Measurements from ENCODE around the gene ACBD6.

The ACBD6 gene

GRCh38 chr1:180264595-180264994 is 237.8 kb downstream of the ACBD6 start:
- Histone ChIP-seq H3K4me1 (ENCODE audit: control insufficient read depth in 1 of 2, insufficient read depth in 2 of 2, low read length in 2 of 2) (no peaks in the 10 kb centered on the region), H3K4me3 (ENCODE audit: low read depth in 1 of 2, low read length in 2 of 2) (no peak overlapping the region), H3K9me3 (ENCODE audit: control insufficient read depth in 1 of 2, low read length in 2 of 2) (no peaks in the 10 kb centered on the region), H3K36me3 (ENCODE audit: control insufficient read depth in 1 of 2, insufficient read depth in 2 of 2, low read length in 2 of 2) (no peaks in the 10 kb centered on the region), H3K27me3 (ENCODE audit: low read depth, low read length) (no peaks in the 10 kb centered on the region), H3K27ac (ENCODE audit: low read length) (no peak overlapping the region)

GRCh38 chr1:180262628-180263488 is 239.5 kb downstream of the ACBD6 start:
- no peaks in the 10 kb centered on the region for H3K9me3 ChIP-seq (ENCODE audit: control insufficient read depth in 1 of 2, low read length in 2 of 2)
- H3K27ac ChIP-seq (ENCODE audit: low read length) = no peak overlapping the region
- H3K36me3 ChIP-seq (ENCODE audit: control insufficient read depth in 1 of 2, insufficient read depth in 2 of 2, low read length in 2 of 2) = no peaks in the 10 kb centered on the region
- H3K4me3 ChIP-seq (ENCODE audit: low read depth in 1 of 2, low read length in 2 of 2) = no peak overlapping the region
- no peaks in the 10 kb centered on the region for H3K27me3 ChIP-seq (ENCODE audit: low read depth, low read length)
- H3K4me1 ChIP-seq (ENCODE audit: control insufficient read depth in 1 of 2, insufficient read depth in 2 of 2, low read length in 2 of 2) = no peaks in the 10 kb centered on the region

- H3K9me3 ChIP-seq (ENCODE audit: control insufficient read depth in 1 of 2, low read length in 2 of 2) = no peaks in the 10 kb centered on the region
- H3K4me3 ChIP-seq (ENCODE audit: low read depth in 1 of 2, low read length in 2 of 2) = no peak overlapping the region
- no peak overlapping the region for H3K27ac ChIP-seq (ENCODE audit: low read length)
- H3K4me1 ChIP-seq (ENCODE audit: control insufficient read depth in 1 of 2, insufficient read depth in 2 of 2, low read length in 2 of 2) = no peaks in the 10 kb centered on the region
- H3K27me3 ChIP-seq (ENCODE audit: low read depth, low read length) = peaks cover under 1% of the 10 kb centered on the region
- H3K36me3 ChIP-seq (ENCODE audit: control insufficient read depth in 1 of 2, insufficient read depth in 2 of 2, low read length in 2 of 2) = no peaks in the 10 kb centered on the region
Observed at GRCh38 chr1:180261524-180262155, 240.7 kb downstream of the ACBD6 start.

- Histone ChIP-seq H3K27me3 (ENCODE audit: low read depth, low read length) (peaks cover 4% of the 10 kb centered on the region), H3K4me1 (ENCODE audit: control insufficient read depth in 1 of 2, insufficient read depth in 2 of 2, low read length in 2 of 2) (no peaks in the 10 kb centered on the region), H3K4me3 (ENCODE audit: low read depth in 1 of 2, low read length in 2 of 2) (no peak overlapping the region), H3K27ac (ENCODE audit: low read length) (no peak overlapping the region), H3K36me3 (ENCODE audit: control insufficient read depth in 1 of 2, insufficient read depth in 2 of 2, low read length in 2 of 2) (no peaks in the 10 kb centered on the region), H3K9me3 (ENCODE audit: control insufficient read depth in 1 of 2, low read length in 2 of 2) (no peaks in the 10 kb centered on the region)
Observed at GRCh38 chr1:180261030-180261429, 241.3 kb downstream of the ACBD6 start.

GRCh38 chr1:180260541-180260940 is 241.8 kb downstream of the ACBD6 start:
- Histone ChIP-seq H3K9me3 (ENCODE audit: control insufficient read depth in 1 of 2, low read length in 2 of 2) (no peaks in the 10 kb centered on the region), H3K36me3 (ENCODE audit: control insufficient read depth in 1 of 2, insufficient read depth in 2 of 2, low read length in 2 of 2) (no peaks in the 10 kb centered on the region), H3K4me1 (ENCODE audit: control insufficient read depth in 1 of 2, insufficient read depth in 2 of 2, low read length in 2 of 2) (no peaks in the 10 kb centered on the region), H3K27me3 (ENCODE audit: low read depth, low read length) (peaks cover 7% of the 10 kb centered on the region), H3K27ac (ENCODE audit: low read length) (no peak overlapping the region), H3K4me3 (ENCODE audit: low read depth in 1 of 2, low read length in 2 of 2) (no peak overlapping the region)

DNA sequence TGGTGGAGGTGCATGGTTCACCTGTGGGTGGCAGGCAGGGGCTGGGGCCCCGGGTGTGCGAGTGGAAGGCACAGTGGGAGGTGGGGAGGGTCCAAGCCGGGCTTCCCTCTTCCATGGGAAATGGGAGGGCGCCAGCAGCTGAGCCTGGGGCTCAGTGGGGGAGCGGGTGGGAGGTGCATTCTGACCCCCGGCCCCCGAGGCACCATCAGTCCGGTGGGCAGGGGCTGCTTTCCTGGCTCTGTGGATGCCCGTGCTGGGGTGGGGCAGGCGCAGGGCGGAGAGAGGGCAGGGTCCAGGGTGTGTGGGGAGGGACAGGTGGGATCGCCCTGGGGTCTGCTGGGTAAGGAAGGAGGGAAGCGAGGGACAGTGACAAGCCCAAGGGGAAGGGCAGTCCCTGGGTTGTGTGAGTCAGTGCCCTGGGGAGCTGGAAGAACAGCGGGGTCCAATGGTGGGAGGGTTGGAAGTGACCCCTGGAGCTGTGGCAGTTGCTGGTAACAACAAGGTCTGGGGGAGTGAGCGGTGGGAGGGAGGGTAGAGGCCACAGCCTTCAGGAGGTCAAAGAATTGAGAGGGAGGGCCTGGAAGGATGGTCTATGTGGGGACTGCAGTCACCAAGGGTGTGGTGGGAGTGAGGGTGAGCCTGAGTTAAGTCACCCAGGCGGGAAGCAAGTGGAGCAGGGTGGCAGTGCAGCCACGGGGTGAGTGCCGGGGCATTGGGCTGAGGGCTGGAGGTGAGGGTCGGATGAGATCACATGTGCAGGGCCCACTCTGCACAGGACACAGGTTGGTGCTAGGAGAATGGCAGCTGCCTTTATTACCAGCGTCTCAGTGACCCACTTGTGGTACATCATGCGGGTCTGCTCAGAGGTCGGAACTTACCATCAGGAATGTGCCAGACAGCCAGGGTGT is 242.7 kb downstream of the ACBD6 start:
- no peaks in the 10 kb centered on the region for H3K9me3 ChIP-seq (ENCODE audit: control insufficient read depth in 1 of 2, low read length in 2 of 2)
- no peak overlapping the region for H3K27ac ChIP-seq (ENCODE audit: low read length)
- H3K36me3 ChIP-seq (ENCODE audit: control insufficient read depth in 1 of 2, insufficient read depth in 2 of 2, low read length in 2 of 2) = no peaks in the 10 kb centered on the region
- H3K4me1 ChIP-seq (ENCODE audit: control insufficient read depth in 1 of 2, insufficient read depth in 2 of 2, low read length in 2 of 2) = no peaks in the 10 kb centered on the region
- no peak overlapping the region for H3K4me3 ChIP-seq (ENCODE audit: low read depth in 1 of 2, low read length in 2 of 2)
- H3K27me3 ChIP-seq (ENCODE audit: low read depth, low read length) = peaks cover 9% of the 10 kb centered on the region

DNA sequence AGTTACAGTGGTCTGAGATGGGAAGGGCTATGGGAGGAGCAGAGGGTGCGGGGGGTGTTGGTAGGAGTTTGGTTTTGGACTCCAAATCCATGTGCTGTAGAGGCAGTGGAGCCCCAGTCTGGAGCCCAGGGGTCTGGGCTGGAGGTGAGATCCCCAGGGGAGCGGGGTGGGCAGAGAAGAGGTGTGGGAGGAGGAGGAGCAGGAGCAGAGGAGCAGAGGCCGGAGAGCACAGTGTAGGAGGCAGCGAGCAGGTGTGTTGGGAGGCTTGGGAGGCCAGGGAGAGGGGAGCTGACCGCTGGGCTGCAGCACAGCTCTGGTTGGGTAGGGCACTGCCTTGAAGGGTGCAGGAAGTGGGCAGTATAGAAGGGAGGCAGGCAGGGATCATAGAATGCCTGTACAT is 243.4 kb downstream of the ACBD6 start:
- peaks cover 9% of the 10 kb centered on the region for H3K27me3 ChIP-seq (ENCODE audit: low read depth, low read length)
- H3K36me3 ChIP-seq (ENCODE audit: control insufficient read depth in 1 of 2, insufficient read depth in 2 of 2, low read length in 2 of 2) = no peaks in the 10 kb centered on the region
- no peaks in the 10 kb centered on the region for H3K4me1 ChIP-seq (ENCODE audit: control insufficient read depth in 1 of 2, insufficient read depth in 2 of 2, low read length in 2 of 2)
- no peak overlapping the region for H3K4me3 ChIP-seq (ENCODE audit: low read depth in 1 of 2, low read length in 2 of 2)
- H3K27ac ChIP-seq (ENCODE audit: low read length) = no peak overlapping the region
- no peaks in the 10 kb centered on the region for H3K9me3 ChIP-seq (ENCODE audit: control insufficient read depth in 1 of 2, low read length in 2 of 2)

GRCh38 chr1:180258290-180258689 is 244.1 kb downstream of the ACBD6 start:
- Histone ChIP-seq H3K27ac (ENCODE audit: low read length) (no peak overlapping the region), H3K4me3 (ENCODE audit: low read depth in 1 of 2, low read length in 2 of 2) (no peak overlapping the region), H3K27me3 (ENCODE audit: low read depth, low read length) (peaks cover 13% of the 10 kb centered on the region), H3K4me1 (ENCODE audit: control insufficient read depth in 1 of 2, insufficient read depth in 2 of 2, low read length in 2 of 2) (no peaks in the 10 kb centered on the region), H3K9me3 (ENCODE audit: control insufficient read depth in 1 of 2, low read length in 2 of 2) (no peaks in the 10 kb centered on the region), H3K36me3 (ENCODE audit: control insufficient read depth in 1 of 2, insufficient read depth in 2 of 2, low read length in 2 of 2) (no peaks in the 10 kb centered on the region)

- H3K4me3 ChIP-seq (ENCODE audit: low read depth in 1 of 2, low read length in 2 of 2) = no peak overlapping the region
- H3K4me1 ChIP-seq (ENCODE audit: control insufficient read depth in 1 of 2, insufficient read depth in 2 of 2, low read length in 2 of 2) = no peaks in the 10 kb centered on the region
- H3K27me3 ChIP-seq (ENCODE audit: low read depth, low read length) = peaks cover 13% of the 10 kb centered on the region
- H3K36me3 ChIP-seq (ENCODE audit: control insufficient read depth in 1 of 2, insufficient read depth in 2 of 2, low read length in 2 of 2) = no peaks in the 10 kb centered on the region
- no peaks in the 10 kb centered on the region for H3K9me3 ChIP-seq (ENCODE audit: control insufficient read depth in 1 of 2, low read length in 2 of 2)
- no peak overlapping the region for H3K27ac ChIP-seq (ENCODE audit: low read length)
Observed at GRCh38 chr1:180257486-180257885, 244.9 kb downstream of the ACBD6 start.

GRCh38 chr1:180257028-180257386 is 245.4 kb downstream of the ACBD6 start:
- Histone ChIP-seq H3K9me3 (ENCODE audit: control insufficient read depth in 1 of 2, low read length in 2 of 2) (no peaks in the 10 kb centered on the region), H3K4me1 (ENCODE audit: control insufficient read depth in 1 of 2, insufficient read depth in 2 of 2, low read length in 2 of 2) (no peaks in the 10 kb centered on the region), H3K4me3 (ENCODE audit: low read depth in 1 of 2, low read length in 2 of 2) (no peak overlapping the region), H3K36me3 (ENCODE audit: control insufficient read depth in 1 of 2, insufficient read depth in 2 of 2, low read length in 2 of 2) (no peaks in the 10 kb centered on the region), H3K27ac (ENCODE audit: low read length) (no peak overlapping the region), H3K27me3 (ENCODE audit: low read depth, low read length) (peaks cover 13% of the 10 kb centered on the region)

DNA sequence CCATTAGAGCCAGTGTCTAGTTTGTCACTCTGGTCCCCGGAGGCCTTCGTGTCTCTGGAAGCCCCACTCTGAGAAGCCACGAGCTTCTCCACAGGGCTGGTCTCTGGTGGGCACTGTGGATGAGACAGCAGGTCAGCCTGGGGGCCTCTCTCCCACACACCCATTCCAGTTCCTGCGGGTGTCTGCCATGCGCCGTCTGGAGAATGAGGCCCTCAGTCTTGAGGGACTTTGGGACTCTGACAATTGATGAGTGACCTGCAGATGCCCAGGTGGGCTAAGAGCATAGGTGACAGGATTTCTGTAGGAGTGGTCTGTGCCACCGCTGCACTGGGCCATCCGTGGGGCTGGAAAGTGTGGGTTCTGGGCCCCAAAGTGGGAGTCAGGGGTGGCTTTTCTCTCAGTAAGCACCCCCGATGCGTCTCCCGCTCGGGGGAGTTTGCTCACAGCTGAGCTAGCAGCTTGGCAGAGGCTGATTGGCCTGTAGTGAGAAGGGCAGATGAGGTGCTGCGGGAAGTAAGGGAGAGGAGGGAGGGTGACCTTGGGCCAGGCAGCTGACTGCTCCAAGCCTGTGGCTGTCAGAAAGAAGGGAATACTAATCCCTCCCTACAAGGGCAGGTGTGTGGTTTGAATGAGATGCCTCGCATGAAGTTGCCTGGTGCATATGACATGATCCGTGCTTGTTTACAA is 245.9 kb downstream of the ACBD6 start:
- Histone ChIP-seq H3K4me3 (ENCODE audit: low read depth in 1 of 2, low read length in 2 of 2) (no peak overlapping the region), H3K36me3 (ENCODE audit: control insufficient read depth in 1 of 2, insufficient read depth in 2 of 2, low read length in 2 of 2) (no peaks in the 10 kb centered on the region), H3K4me1 (ENCODE audit: control insufficient read depth in 1 of 2, insufficient read depth in 2 of 2, low read length in 2 of 2) (no peaks in the 10 kb centered on the region), H3K27me3 (ENCODE audit: low read depth, low read length) (peaks cover 13% of the 10 kb centered on the region), H3K9me3 (ENCODE audit: control insufficient read depth in 1 of 2, low read length in 2 of 2) (no peaks in the 10 kb centered on the region), H3K27ac (ENCODE audit: low read length) (no peak overlapping the region)
